Sigmoid colon (tissue), 7 donors: ENCODE data around the gene GPM6B. TPM values are rescaled to one million over a fixed set of nuclear protein-coding genes. Genes with fewer than 3 reads are reported as not detected.

Source experiments
- DNase-seq: peaks from one replicate; pipeline ENCODE4 v3.0.0-alpha.2; 2019
- H3K27ac ChIP-seq, 4 donors: fragments of 200-600 bp; sonication (generic); one replicate each; pipeline ENCODE4 v1.5.1; 2016 to 2019; ENCODE audit warnings: mild to moderate bottlenecking in 1 of 4
- H3K27me3 ChIP-seq, 3 donors: fragments of 200-600 bp; sonication (generic); one replicate each; pipeline ENCODE4 v1.5.1; 2019; ENCODE audit warnings: mild to moderate bottlenecking in 1 of 3
- H3K36me3 ChIP-seq, 4 donors: fragments of 200-600 bp; sonication (generic); one replicate each; pipeline ENCODE4 v1.5.1; 2016 to 2019
- H3K4me1 ChIP-seq, 4 donors: fragments of 200-600 bp; sonication (generic); one replicate each; pipeline ENCODE4 v1.5.1; 2017 to 2019
- H3K4me3 ChIP-seq, 4 donors: fragments of 200-600 bp; sonication (generic); one replicate each; pipeline ENCODE4 v1.5.1; 2017 to 2019; ENCODE audit warnings: mild to moderate bottlenecking in 2 of 4, moderate library complexity in 1 of 4
- H3K9me3 ChIP-seq, 4 donors: fragments of 200-600 bp in 3 of 4; sonication (generic) in 3 of 4; one replicate each; pipeline versions ENCODE4 v1.5.1 to v1.6.1; 2013 to 2019
- CTCF ChIP-seq, 4 experiments: fragments of 450-650 bp in 3 of 4; fragments of 200-600 bp in 1 of 4; IDR thresholded peaks; one replicate each; pipeline ENCODE4 v1.5.1; 2016 to 2019; ENCODE audit warnings: antibody characterized with exemption in 4 of 4, mild to moderate bottlenecking in 3 of 4, moderate library complexity in 2 of 4
- EP300 ChIP-seq, 4 donors: sonication (generic); formaldehyde crosslinking; IDR thresholded peaks; one replicate each; pipeline ENCODE4 v1.6.1; 2017; ENCODE audit warnings: antibody characterized with exemption in 4 of 4
- POLR2A ChIP-seq, 2 donors: fragments of 450-650 bp; IDR thresholded peaks; one replicate each; pipeline ENCODE4 v1.6.1; 2016; ENCODE audit warnings: antibody characterized with exemption in 2 of 2, mild to moderate bottlenecking in 2 of 2, moderate library complexity in 2 of 2
- POLR2AphosphoS5 ChIP-seq, 4 donors: sonication (generic); formaldehyde crosslinking; IDR thresholded peaks; one replicate each; pipeline ENCODE4 v1.6.1; 2017; ENCODE audit warnings: antibody characterized with exemption in 4 of 4
- WGBS, 2 donors: extraction: QIAGEN DNeasy Blood & Tissue Kit; methylation state at CpG; one replicate each; pipeline ENCODE4 v1.1.7; 2013; 5-methylcytosine and 5-hydroxymethylcytosine counted together
- intact Hi-C: fragments of 100-400 bp; cut with DNase I; formaldehyde crosslinking; loops from one replicate; pipeline ENCODE4 v1.15.1; 2023
- polyA plus RNA-seq, 3 donors: library from polyadenylated mRNA; stranded (reverse); fragments of 200-250 nt; gene quantifications; one replicate each; pipeline ENCODE4 v1.2.3, GENCODE V29; 2013
- total RNA-seq, 4 donors: library from RNA; depleted of rRNA; stranded (reverse); fragments of >200 nt; gene quantifications; one replicate each; pipeline ENCODE4 v1.1.0, GENCODE V29; 2016
- donor health status: healthy with polysubstance abuse.
- donor health status: Bipolar disorder and iron deficiency.
- donor health status: healthy.

Gene GPM6B
- total and polyA plus RNA-seq, 7 donors = 0.46 to 40.3 (median 24.0) TPM

- intact Hi-C loops = loop anchor here (2.0 to 10.0 kb wide), 2 partner anchors 90 to 244 kb away; no protein-coding TSS in a partner anchor
- no peaks in the 10 kb centered on the region for H3K27me3 ChIP-seq
- no peaks in the 10 kb centered on the region for H3K4me1 ChIP-seq
- H3K27ac ChIP-seq = no peak overlapping the region
- 96% methylated on average over 3 of the region's 3 CpGs for WGBS, 2 donors
- no peaks in the 10 kb centered on the region for H3K9me3 ChIP-seq
- TF ChIP-seq CTCF (IDR thresholded peaks at IDR 0.05) (no peak), EP300 (IDR thresholded peaks at IDR 0.05) (no peak), POLR2A (IDR thresholded peaks at IDR 0.05) (no peak)
- H3K36me3 ChIP-seq = peaks cover 0 to 5% (median 2%) of the 10 kb centered on the region in 4 donors
- no peak overlapping the region for H3K4me3 ChIP-seq
- no peak for DNase-seq
Observed at GRCh38 chrX:13748486-13748885, 68.4 kb downstream of the GPM6B start.

- Histone ChIP-seq H3K27ac (no peak overlapping the region), H3K9me3 (no peaks in the 10 kb centered on the region), H3K4me1 (no peaks in the 10 kb centered on the region), H3K4me3 (no peak overlapping the region), H3K36me3 (peaks cover 0 to 5% (median 2%) of the 10 kb centered on the region in 4 donors), H3K27me3 (no peaks in the 10 kb centered on the region)
- TF ChIP-seq EP300 (IDR thresholded peaks at IDR 0.05) (no peak), CTCF (IDR thresholded peaks at IDR 0.05) (peak in 2 of 4 experiments; percentile 26 to 29)
- intact Hi-C loops = loop anchor here (2.0 to 10.0 kb wide), 2 partner anchors 89 to 243 kb away; no protein-coding TSS in a partner anchor
- 11 to 27% methylated on average over 2 of the region's 2 CpGs for WGBS, 2 donors
- DNase-seq = no peak
Observed at GRCh38 chrX:13747836-13748235, 69.1 kb downstream of the GPM6B start.

GRCh38 chrX:13742397-13743176 lies 74.3 kb downstream of the GPM6B start:
- H3K4me3 ChIP-seq = no peak overlapping the region
- peak overlapping the region in 3 of 4 donors; percentile 2 to 37 (median 31) for H3K27ac ChIP-seq
- DNase-seq = no peak
- no peaks in the 10 kb centered on the region for H3K4me1 ChIP-seq
- peaks cover 0 to 6% (median 0%) of the 10 kb centered on the region in 4 donors for H3K36me3 ChIP-seq
- WGBS, 2 donors = 65 to 81% methylated on average over 13 of the region's 13 CpGs
- intact Hi-C loops = loop anchor here (10.0 kb wide), 1 partner anchor 238 kb away; no protein-coding TSS in a partner anchor
- H3K9me3 ChIP-seq = no peaks in the 10 kb centered on the region
- TF ChIP-seq POLR2AphosphoS5 (IDR thresholded peaks at IDR 0.05) = peak in 1 of 4 donors; percentile 19
- no peak for TF ChIP-seq EP300 (IDR thresholded peaks at IDR 0.05)
- no peaks in the 10 kb centered on the region for H3K27me3 ChIP-seq

- intact Hi-C loops = loop anchor here (10.0 kb wide), 1 partner anchor 237 kb away; no protein-coding TSS in a partner anchor
- no peak overlapping the region for H3K27ac ChIP-seq
- H3K36me3 ChIP-seq = peaks cover 0 to 6% (median 0%) of the 10 kb centered on the region in 4 donors
- H3K27me3 ChIP-seq = no peaks in the 10 kb centered on the region
- TF ChIP-seq EP300 (IDR thresholded peaks at IDR 0.05) (no peak), POLR2AphosphoS5 (IDR thresholded peaks at IDR 0.05) (no peak), POLR2A (IDR thresholded peaks at IDR 0.05) (no peak), CTCF (IDR thresholded peaks at IDR 0.05) (no peak)
- no peaks in the 10 kb centered on the region for H3K9me3 ChIP-seq
- H3K4me1 ChIP-seq = no peaks in the 10 kb centered on the region
- DNase-seq = no peak
- no peak overlapping the region for H3K4me3 ChIP-seq
- WGBS, 2 donors = 71 to 81% methylated on average over 6 of the region's 6 CpGs
Observed at GRCh38 chrX:13741695-13742094, 75.2 kb downstream of the GPM6B start.
